ENCODE measurements around the gene GCDH.
A peak's percentile ranks its signal among the peaks of the same experiment; 100 is the strongest.
"Not testable (repeated sequence)": the region's sequence is repeated elsewhere in the genome, so short reads cannot be mapped to it uniquely, and the experiment has no call there.

The GCDH gene

DNA sequence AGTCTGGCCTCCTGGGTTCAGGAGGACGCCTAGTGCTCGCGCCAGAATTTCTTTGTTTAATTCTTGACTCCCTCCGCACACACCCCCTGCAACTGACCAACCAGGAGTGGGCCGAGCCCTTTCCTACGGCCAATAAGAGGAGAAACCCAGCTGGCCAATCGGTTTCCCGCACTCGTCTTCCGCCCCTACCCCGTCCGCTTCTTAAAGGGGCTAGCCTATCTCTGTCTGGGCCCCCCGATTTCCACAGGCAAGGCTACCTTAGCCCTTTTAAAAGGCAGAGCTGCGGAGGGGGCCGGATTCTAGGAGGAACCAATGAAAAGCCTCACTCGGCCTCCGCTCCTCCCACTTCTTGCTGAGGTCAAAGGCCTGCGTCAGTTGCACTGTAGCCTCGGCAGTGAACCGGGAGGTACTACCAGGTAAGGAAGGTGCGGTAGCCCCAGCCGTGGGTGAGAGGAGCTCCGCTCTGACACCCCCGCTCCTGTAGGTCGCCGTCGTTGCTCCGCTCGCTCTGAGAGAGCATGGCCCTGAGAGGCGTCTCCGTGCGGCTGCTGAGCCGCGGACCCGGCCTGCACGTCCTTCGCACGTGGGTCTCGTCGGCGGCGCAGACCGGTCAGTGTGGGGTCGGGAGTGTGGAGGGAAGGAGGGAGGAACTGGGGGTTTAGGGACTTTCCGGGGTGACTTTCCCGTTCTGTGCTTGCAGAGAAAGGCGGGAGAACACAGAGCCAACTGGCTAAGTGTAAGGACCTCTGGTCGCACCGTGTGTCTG lies at the start of gene GCDH:
GCDH (plus strand) TSS at position 374 of the 766 bp plus-strand sequence; CDS start at position 519, 145 bp downstream.
- peak; percentile 82 to 89 for DNase-seq (ENCODE audit: low read depth in 1 of 2, low spot score in 1 of 2)

DNA sequence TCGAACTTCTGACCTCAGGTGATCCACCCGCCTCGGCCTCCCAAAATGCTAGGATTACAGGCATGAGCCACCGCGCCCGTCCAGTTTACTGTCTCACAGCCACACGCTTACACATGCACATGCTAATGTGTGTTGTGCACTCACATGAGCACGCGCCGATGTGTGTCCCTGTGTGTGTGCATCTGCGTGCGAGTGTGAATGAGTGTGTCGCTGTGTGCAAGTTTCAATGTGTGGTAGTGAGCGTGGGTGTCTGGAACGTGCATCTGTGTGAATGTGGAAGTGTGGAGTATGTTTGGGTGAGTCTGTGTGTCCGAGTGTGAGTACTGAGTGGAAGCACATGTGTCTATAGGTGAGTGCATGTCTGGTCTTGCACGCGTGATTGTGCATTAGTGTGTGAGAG lies 48.4 kb upstream of the GCDH start:
- no peak for DNase-seq (ENCODE audit: low read depth in 1 of 2, low spot score in 1 of 2)

DNA sequence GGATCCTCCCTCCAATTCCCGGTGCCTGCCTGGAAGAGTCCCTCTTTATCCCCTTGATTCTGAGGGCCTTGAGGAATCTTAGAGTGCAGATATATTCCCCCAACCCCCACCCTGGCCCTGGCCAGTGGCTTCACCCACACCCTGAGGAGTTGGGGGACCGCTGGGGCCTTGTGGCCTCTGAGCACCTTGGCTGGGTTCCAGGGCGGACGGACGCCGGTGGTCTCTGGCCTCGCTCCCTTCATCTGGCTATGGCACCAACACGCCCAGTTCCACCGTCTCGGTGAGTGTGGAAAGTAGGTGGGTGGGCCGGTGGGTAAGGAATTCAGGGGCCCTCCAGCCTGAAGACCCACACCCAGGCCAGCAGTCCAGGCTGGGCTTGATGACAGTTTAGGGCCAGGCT lies 47.6 kb upstream of the GCDH start:
- no peak for DNase-seq (ENCODE audit: low read depth in 1 of 2, low spot score in 1 of 2)

DNA sequence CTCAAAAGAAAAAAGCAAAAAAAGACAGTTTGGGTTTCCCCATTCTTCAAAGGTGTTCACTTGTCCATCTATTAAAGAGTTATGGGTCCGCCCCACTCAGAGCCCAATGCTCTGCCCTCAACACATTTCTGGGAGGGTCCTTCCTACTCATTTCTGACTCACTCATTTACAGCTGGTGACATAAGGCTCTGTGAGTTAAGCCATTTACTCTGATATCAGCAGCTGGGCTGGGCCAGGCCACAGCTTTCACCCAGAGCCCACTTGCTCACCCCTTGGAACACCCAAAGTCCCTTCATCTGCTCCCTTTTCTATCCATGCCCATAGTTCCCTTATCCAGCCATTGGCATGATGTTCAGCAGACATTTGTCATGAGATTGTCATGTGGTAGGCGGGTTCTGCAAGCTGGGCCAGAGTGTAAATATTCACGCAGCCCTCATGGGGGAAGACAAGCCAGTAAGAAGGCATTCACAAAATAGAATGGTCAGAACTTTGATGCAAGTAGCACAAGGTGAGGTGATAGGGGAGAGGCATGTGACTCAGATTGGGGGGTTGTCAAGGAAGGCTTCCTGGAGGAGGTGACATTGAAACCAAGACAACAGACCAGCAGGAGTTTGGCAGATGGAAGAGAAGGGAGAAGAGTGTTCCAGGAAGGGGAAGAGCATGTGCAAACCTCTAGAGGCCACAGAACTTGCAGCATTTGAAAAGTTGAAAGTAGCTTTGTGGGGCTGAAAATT lies 46.8 kb upstream of the GCDH start:
- DNase-seq (ENCODE audit: low read depth in 1 of 2, low spot score in 1 of 2) = no peak

DNA sequence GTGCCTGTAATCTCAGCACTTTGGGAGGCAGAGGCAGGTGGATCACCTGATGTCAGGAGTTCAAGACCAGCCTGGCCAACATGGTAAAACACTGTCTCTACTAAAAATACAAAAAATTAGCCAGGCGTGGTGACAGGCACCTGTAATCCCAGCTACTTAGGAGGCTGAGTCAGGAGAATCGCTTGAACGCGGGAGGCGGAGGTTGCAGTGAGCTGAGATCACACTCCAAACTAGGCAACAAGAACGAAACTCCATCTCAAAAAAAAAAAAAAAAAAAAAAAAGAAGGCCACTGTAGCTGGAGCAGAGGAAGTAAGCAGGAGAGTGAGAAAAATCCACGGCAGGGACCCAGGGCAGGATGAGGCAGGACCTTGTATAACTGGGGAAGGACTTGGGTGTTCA lies 44.3 kb upstream of the GCDH start:
- DNase-seq (ENCODE audit: low read depth in 1 of 2, low spot score in 1 of 2) = not testable (repeated sequence)

DNA sequence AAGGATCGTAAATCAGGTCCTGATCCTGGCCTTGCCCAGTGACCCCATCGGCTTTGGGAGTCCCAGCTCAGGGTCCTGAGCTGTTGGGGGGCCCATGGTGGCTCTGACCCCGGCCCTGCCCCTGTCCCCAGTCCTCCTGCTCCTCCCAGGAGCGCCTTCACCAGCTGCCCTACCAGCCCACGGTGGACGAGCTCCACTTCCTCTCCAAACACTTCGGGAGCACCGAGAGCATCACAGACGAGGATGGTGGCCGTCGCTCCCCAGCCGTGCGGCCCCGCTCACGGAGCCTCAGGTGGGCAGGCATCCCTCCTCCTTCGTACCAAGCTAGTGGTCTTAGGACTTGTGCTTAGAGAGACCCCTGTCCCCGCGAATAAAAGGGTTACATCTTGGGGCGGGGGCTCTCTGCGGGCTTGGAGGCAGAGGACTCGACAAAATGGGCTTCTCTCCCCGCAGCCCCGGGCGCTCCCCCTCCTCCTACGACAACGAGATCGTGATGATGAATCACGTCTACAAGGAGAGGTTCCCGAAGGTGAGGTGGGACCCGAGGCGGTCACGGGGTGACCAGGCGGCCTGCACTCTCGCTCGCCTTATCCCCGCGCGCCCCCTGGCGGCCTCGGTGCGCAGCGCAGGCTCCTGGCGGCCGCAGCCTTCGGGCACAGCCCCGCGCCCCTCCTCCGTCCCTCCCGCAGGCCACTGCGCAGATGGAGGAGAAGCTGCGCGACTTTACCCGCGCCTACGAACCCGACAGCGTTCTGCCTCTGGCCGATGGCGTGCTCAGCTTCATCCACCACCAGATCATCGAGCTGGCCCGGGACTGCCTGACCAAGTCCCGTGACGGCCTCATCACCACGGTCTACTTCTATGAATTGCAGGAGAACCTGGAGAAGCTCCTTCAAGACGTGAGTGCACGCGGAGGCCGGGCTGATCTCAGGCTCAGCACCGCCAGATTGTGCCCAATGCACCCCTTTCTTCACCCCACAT lies 43.5 kb upstream of the GCDH start:
- DNase-seq (ENCODE audit: low read depth in 1 of 2, low spot score in 1 of 2) = peak; percentile 63 to 84

DNA sequence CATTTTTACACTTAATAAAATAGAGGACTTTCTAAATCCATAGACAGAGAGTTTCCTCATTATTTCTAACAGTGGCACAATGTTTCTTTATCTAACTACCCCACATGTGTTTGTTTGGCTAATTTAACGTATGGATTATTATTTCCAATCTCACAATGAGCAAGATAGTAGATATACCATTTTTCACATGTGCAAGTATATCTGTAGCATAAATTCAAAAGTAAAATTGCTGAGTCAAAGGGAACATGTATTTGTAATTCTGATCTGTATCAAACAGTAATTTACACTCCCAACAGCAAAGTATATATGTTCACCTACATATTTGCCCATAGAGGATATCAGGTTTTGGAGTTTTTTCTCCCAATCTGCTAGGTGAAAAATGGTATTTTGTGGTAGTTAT lies 34.3 kb upstream of the GCDH start:
- no peak for DNase-seq (ENCODE audit: low read depth in 1 of 2, low spot score in 1 of 2)

DNA sequence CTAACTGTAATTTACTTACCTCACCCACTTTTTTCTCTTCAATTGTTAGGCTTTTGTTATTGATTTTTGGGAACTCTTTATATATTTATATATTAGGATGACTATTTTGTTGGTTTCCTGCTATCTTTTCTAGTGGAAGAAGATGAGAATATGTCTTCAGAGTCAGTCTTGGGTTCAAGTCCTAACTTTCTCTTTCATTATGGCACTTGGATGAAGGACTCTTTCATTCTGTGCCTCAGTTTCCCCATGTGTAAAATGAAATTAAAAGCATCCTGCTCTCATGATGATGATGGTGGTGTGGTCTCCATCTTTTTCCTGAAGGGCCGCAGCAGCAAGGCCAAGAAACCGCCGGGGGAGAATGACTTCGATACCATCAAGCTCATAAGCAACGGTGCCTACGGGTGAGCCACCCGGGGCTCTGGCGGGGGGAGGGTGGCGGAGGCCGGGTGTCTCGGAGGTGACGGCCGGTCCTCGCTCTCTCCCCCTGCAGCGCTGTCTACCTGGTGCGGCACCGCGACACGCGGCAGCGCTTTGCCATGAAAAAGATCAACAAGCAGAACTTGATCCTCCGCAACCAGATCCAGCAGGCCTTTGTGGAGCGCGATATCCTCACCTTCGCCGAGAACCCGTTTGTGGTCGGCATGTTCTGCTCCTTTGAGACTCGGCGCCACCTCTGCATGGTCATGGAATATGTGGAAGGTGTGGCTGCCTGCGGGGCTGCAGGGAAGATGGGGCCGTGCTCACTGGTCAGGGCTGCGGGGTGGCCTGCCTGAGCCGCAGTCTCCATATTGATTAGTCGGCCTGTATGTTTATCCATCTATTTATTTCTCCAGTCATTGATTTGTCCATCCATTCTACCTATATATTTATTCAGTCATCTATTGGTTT lies 32.7 kb upstream of the GCDH start:
- DNase-seq (ENCODE audit: low read depth in 1 of 2, low spot score in 1 of 2) = no peak

DNA sequence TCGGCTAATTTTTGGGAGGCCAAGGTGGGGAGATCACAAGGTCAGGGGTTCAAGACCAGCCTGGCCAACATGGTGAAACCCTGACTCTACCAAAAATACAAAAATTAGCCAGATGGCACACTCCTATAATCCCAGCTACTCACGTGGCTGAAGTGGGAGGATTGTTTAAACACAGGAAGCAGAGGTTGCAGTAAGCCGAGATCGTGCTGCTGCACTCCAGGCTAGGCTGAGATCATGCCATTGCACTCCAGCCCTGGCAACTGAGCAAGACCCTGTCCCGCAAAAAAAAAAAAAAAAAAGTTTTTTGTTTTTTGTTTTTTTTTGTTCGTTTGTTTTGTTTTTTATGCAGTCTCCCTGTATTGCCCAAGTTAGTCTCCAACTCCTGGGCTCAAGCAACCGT lies 31.4 kb upstream of the GCDH start:
- DNase-seq (ENCODE audit: low read depth in 1 of 2, low spot score in 1 of 2) = no peak

DNA sequence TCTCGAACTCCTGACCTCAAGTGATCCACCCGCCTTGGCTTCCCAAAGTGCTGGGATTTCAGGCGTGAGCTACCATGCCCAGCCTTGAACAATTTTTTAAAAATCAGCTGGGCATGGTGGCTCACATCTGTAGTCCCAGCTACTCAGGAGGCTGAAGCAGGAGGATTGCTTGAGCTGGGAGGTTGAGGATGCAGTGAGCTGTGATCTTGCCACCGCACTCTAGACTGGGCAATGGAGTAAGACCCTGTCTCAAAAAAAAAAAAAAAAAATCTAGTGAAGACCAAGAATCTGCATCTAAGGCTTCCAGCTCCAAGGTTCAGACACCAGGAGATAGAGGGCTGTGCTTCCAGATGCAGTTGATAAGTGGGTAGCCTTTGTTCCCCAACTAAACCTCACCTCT lies 26.8 kb upstream of the GCDH start:
- no peak for DNase-seq (ENCODE audit: low read depth in 1 of 2, low spot score in 1 of 2)

DNA sequence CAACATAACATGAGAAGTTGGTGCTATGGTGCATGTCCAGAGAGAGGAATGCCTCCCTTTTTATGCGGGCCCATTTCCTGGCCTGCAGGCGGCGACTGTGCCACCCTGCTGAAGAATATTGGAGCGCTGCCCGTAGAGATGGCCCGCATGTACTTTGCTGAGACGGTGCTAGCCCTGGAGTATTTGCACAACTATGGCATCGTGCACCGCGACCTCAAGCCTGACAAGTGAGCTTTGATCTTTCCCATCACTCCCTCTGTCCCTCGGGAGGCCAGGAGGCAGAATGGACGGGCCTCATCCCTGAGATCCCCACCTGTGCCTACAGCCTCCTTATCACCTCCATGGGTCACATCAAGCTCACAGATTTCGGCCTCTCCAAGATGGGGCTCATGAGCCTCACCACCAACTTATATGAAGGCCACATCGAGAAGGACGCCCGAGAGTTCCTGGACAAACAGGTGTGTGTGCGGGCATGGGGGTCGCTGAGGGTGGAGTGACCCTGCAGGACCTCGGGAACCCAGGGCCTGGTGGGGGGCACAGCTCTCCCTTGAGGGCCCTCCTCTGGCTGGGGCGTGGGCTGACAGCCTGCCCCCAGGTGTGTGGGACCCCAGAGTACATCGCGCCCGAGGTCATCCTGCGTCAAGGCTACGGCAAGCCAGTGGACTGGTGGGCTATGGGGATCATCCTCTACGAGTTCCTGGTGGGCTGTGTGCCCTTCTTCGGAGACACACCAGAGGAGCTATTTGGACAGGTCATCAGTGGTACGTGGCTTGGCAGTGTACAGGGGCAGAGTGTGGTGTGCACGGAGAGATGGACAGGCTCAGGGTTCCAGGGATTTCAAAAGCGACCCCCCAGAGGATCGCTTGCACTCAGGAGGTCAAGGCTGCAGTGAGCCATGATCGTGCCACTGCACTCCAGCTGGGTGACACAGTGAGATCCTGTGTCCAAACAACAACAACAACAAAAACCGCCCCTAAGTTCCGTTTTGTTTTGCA lies 25.9 kb upstream of the GCDH start:
- no peak for DNase-seq (ENCODE audit: low read depth in 1 of 2, low spot score in 1 of 2)

DNA sequence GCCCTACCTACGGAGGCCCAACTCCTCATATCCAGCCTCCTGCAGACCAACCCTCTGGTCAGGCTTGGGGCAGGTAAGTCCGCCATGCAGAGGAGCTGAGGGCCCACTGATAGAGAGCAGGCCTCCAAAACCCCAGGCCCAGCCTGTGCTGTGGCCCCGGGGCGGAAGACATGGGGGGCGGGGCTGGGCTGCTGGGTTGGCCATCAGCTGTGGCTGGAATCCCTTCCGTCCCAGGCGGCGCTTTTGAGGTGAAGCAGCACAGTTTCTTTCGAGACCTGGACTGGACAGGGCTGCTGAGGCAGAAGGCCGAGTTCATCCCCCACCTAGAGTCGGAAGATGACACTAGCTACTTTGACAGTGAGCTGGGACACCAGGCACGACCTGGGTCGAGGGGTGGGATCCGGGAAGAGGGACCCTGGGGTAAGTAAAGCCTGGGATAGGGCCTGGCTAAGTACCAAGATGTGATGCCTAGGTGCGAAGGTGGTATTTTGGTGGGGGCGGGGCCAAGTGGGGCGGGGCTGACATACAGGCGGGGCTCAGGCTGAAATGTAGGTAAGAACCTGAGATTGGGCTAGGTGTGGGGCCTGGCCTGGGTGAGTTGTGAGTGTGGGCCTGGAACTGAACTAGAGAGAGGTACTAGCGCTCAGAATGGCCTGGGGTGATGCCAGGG lies 25.1 kb upstream of the GCDH start:
- DNase-seq (ENCODE audit: low read depth in 1 of 2, low spot score in 1 of 2) = no peak

DNA sequence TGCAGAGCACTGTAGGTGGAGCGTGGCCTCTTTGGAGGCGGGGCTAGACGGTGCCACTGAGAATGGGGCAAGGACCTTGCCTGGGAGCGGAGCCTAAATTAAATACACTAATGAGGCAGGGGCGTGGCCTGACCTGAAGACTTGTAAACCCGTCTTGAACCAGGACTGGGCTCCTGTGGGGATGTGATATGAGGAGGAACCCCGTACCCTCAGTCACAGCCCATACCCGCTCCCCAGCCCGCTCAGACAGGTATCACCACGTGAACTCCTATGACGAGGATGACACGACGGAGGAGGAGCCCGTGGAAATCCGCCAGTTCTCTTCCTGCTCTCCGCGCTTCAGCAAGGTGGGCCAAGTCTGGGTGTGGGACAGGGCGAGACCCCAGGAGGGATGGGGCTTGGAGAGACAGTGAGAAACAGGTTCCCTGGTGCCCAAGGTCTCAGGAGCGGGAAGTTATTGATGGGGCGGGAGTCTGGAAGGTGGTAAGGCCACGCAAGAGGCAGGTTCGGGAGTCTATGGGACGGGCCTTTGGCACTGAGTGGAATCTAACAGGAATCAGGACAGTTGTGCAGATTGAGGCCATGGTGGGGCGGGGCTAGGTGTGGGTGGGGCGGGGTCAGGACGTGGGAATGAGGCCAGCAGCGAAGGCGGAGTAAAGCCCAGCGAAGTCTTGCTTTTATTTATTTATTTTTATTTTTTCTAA lies 24.4 kb upstream of the GCDH start:
- DNase-seq (ENCODE audit: low read depth in 1 of 2, low spot score in 1 of 2) = no peak

DNA sequence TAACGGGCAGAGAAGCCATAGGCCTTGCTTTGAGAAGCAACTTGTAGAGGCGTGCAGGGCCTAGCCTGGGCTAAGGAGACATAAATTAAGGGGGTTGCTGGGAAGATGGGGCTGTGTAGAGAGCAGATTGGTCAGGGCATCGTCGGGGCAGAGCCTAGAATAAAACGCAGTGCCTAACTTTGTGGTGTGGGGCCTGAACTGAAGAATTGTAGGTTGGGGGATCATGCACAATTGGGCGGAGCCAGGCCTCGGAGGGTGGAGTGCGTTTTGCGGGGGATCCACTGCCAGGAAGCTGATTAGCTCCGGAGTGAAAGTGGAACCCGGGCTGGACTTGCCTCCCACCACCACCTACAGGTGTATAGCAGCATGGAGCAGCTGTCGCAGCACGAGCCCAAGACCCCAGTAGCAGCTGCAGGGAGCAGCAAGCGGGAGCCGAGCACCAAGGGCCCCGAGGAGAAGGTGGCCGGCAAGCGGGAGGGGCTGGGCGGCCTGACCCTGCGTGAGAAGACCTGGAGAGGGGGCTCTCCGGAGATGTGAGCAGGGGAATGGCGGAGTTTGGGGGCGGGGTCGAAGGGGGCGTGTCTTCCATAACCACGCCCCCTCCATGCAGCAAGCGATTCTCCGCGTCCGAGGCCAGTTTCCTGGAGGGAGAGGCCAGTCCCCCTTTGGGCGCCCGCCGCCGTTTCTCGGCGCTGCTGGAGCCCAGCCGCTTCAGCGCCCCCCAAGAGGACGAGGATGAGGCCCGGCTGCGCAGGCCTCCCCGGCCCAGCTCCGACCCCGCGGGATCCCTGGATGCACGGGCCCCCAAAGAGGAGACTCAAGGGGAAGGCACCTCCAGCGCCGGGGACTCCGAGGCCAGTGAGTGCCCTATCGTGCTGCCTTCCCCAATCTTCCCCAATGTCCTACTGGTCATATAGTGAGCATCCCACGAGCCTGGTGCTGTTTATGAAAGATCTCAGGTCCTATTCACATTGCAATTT lies 23.6 kb upstream of the GCDH start:
- peak; percentile 37 to 65 for DNase-seq (ENCODE audit: low read depth in 1 of 2, low spot score in 1 of 2)

DNA sequence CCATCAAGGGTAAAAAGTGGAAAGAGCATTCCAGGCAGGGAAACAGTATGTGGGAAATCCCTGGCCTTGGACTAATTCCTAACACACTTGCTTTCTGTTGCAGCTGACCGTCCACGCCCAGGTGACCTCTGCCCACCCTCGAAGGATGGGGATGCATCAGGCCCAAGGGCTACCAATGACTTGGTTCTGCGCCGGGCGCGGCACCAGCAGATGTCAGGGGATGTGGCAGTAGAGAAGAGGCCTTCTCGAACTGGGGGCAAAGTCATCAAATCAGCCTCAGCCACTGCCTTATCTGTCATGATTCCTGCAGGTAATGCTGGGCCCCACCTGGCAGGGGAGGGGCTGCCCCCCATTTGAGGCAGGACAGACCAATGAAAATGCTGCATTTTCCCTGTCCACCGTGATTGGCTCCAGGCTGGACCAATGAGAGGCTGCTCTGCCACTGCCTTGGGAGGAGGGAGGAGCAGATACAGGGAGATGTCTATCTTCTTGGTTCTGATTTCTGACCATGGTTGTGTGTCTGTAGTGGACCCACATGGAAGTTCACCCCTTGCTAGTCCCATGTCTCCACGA lies 22.3 kb upstream of the GCDH start:
- no peak for DNase-seq (ENCODE audit: low read depth in 1 of 2, low spot score in 1 of 2)

DNA sequence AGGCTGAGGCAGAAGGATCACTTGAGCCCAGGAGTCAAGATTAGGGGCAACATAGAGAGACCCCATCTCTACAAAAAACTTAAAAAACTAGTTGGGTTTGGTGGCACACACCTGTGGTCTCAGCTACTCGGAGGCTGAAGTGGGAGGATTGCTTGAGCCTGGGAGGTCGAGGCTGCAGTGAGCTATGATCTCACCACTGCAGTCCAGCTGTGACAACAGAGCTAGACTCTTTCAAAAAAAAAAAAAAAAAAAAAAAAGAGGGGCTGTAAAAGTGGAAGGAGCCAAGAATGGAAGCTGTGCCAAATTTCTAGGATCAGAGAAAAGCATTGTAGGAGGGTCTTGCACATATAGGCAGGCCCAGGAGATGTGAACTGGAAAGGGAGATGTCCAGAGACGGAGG lies 19.3 kb upstream of the GCDH start:
- DNase-seq (ENCODE audit: low read depth in 1 of 2, low spot score in 1 of 2) = no peak

DNA sequence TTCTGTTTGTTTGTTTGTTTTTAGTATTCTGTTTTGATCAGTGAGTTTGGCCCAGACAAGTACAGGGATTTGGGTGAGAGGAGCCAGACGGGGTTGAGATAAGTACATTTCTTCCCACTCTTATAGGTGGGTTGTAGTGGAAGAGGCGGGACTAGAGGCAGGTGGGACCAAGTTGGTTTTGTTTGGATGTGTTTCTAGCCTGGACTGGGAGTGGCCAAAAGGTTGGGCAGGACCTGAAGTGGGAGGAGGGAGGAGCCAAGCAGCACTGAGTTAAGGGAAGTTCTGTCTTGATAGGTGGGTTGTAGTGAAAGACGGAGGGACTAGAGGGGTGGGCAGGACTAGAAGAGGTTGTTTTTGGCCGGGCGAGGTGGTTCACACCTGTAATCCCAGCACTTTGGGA lies 18.7 kb upstream of the GCDH start:
- no peak for DNase-seq (ENCODE audit: low read depth in 1 of 2, low spot score in 1 of 2)

Measured in stimulated activated CD4-positive, alpha-beta T cell treated with anti-CD3 and anti-CD28 coated beads, Interleukin-15, amount 100 ng/mL, for 1 hour (primary cell).